A549 (cell line): ENCODE data around the gene ZDBF2.

Experiments
- POLR2A ChIP-seq: IDR thresholded peaks from 2 replicates; pipeline ENCODE4 v1.6.1; 2012; ENCODE audit warnings: mild to moderate bottlenecking, low read length
- TF ChIP-seq, protein P1 (sequence below): fragments of >200 bp; sonication (Bioruptor Twin); formaldehyde crosslinking; IDR thresholded peaks from 3 replicates; pipeline ENCODE4 v1.5.1; 2016

DNA sequence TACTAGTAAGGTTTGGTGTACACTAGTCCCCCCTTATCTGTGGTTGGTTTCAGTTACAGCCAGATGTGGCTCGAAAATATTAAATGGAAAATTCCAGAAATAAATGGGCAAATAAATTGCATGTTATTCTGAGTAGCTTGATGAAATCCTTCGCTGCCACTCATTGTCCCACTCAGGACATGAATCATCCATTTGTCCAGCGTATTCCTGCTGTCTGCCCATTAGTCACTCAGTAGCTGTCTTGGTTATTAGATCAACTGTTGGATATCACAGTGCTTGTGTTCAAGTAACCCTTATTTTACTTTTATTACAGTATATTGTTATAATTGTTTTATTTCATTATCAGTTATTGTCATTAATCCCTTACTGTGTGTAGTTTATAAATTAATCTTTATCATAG is 21.7 kb downstream of the ZDBF2 start:
- no peak for TF ChIP-seq POLR2A
- TF ChIP-seq, protein P1, sequence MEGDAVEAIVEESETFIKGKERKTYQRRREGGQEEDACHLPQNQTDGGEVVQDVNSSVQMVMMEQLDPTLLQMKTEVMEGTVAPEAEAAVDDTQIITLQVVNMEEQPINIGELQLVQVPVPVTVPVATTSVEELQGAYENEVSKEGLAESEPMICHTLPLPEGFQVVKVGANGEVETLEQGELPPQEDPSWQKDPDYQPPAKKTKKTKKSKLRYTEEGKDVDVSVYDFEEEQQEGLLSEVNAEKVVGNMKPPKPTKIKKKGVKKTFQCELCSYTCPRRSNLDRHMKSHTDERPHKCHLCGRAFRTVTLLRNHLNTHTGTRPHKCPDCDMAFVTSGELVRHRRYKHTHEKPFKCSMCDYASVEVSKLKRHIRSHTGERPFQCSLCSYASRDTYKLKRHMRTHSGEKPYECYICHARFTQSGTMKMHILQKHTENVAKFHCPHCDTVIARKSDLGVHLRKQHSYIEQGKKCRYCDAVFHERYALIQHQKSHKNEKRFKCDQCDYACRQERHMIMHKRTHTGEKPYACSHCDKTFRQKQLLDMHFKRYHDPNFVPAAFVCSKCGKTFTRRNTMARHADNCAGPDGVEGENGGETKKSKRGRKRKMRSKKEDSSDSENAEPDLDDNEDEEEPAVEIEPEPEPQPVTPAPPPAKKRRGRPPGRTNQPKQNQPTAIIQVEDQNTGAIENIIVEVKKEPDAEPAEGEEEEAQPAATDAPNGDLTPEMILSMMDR = no peak
